Activated naive CD4-positive, alpha-beta T cell treated with anti-CD3 and anti-CD28 coated beads, Interleukin-2, amount 50 U/mL, for 72 hours (primary cell): ENCODE results near the gene TP73. TPM values are rescaled to one million over a fixed set of nuclear protein-coding genes. Genes with fewer than 3 reads are reported as not detected.

Source experiments
- ATAC-seq, 2 donors: fragments of 150-1000 bp; cut with Tn5 transposase; 2 replicates each; pipeline ENCODE4 v1.10.0; 2021; ENCODE audit warnings: mild to moderate bottlenecking in 2 of 2, moderate library complexity in 2 of 2
- DNase-seq, 2 donors: peaks; one replicate each; pipeline ENCODE4 v3.0.0; 2021 to 2022; ENCODE audit warnings: low spot score in 2 of 2
- H3K27ac Mint-ChIP-seq, 2 donors: one replicate each; pipeline ENCODE4 v1.8.0; 2022; ENCODE audit warnings: mild to moderate bottlenecking in 2 of 2, mixed read lengths in 2 of 2
- H3K36me3 Mint-ChIP-seq, 2 donors: one replicate each; pipeline ENCODE4 v1.8.0; 2022; ENCODE audit warnings: mixed read lengths in 2 of 2
- H3K9me3 Mint-ChIP-seq, 2 donors: one replicate each; pipeline ENCODE4 v1.8.0; 2022; ENCODE audit warnings: mixed read lengths in 2 of 2
- total RNA-seq, 2 donors: library from RNA; stranded (reverse); gene quantifications; one replicate each; pipeline ENCODE4 v1.2.3, GENCODE V29; 2022

Gene TP73
- total RNA-seq, 2 donors from 2014 or later = 0.30 to 0.39 TPM

DNA sequence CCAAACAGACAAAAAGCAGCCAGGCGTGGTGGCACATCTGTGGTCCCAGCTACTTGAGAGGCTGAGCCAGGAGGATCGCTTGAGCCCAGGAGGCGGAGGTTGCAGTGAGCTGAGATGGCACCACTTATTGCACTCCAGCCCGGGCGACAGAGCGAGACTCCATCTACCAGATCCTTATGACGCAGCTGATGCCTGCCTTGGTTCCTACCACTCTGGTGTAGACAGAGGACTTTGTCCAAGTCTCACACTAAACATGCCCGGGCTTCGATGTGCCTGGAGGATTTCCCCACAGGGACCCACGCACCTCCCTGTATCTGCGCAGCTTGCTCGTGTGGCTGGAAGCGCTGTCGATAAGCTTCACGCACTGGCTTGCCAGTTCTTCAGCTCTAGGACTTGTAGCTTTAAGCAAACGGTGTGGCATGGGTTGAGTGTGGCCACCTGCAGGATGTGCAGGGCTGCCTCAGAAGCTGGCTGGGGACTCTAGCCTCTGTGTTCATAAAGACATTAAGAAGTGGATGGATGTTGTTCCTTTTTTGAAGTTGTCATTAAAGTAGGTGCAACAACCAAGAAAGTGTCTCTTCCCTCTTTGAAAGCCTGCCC is 22.7 kb upstream of the TP73 start:
- Mint-ChIP-seq H3K9me3 (no peaks in the 10 kb centered on the region), H3K36me3 (peaks cover 0 to 5% of the 10 kb centered on the region in 2 donors), H3K27ac (peak overlapping the region; percentile 38 to 77)
- no peak for ATAC-seq
- no peak for DNase-seq

DNA sequence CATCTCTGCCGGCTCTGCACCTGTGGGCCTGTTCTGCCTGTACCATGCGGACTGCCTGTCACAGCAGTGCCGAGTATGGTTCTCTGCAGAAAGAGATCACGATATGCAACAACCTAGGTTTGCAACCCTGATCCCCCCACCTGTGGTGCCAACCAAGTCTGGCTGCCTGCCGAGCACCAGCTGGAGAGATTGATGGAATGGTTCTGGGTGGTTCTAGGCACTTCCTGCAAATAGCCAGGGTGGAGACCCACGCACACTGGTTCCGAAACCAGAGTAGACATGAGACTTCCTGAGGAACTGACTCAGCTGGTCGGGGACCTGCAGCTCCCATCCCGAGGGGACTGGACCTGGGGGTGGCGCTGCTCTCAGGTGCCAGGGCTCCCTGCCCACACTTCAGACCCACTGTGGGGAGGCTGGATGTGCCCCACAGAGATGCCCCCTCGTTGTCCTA is 22.1 kb upstream of the TP73 start:
- DNase-seq = no peak
- no peak for ATAC-seq
- Mint-ChIP-seq H3K27ac (peak overlapping the region; percentile 38 to 77), H3K36me3 (peaks cover 0 to 5% of the 10 kb centered on the region in 2 donors), H3K9me3 (no peaks in the 10 kb centered on the region)

DNA sequence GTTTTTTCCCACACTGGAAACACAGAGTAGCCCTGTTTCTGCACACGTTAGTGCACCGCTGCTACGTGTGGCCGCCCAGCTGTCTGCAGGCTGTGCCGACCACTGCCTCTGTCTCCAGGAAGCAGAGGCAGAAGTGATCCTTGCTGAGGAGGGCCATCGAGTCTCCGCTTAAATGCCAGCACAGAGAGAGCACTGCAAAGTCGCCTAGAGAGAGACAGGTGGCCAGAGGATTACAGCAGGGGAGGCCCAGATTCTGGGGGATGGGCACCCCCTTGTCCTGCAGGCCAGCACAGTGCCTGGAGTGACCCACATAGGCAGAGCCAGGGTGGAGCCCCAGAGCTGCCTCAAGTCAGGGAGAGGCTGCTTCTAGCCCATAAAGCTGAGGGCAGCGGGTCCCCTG is 21.4 kb upstream of the TP73 start:
- peaks cover 0 to 5% of the 10 kb centered on the region in 2 donors for H3K36me3 Mint-ChIP-seq
- H3K9me3 Mint-ChIP-seq = no peaks in the 10 kb centered on the region
- H3K27ac Mint-ChIP-seq = no peak overlapping the region
- DNase-seq = no peak
- ATAC-seq = no peak

DNA sequence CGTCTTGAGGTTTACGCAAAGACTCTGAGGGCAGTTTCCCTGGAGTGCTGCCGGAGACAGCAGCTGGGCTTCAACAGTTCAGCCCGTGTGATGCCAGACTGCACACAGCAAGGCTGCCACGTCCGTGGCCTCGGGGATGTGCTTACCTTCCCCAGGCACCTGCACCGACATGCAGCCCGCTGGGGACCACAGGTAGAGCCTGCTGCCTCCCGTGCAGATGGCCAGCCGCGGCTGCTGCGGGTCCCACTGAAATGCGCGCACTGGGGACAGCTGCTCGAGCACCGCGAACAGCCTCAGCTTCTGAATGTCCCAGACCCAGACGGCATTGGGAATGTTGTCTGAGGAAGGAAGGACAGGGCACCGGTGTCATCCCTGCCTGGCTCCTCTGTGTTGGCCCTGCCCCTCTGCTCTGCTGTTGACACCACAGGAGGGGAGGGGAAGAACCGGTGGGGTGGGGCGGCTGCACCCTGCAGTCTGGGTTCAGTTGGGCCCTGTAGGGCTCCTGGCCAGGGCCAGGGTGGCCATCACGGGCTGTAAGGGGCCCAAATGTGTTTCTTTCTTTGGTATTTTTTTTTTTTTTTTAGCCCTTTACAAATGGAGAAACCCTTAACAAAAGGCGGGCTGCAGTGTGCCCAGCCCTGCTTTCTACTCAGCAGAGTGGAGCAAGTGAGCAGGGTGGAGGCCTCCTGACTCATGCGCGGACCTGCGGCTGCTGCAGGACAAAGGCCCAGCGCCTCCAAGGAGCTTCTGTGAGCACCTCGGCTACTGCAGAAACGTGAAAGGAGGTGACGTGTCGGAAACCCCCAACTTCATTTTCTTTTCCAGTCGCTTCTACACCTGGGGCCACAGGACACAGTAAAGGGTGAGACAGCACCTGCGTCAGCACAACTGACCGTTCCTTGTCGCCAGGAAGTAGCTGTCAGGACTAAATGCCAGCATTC is 20.7 kb upstream of the TP73 start:
- ATAC-seq = no peak
- Mint-ChIP-seq H3K36me3 (peaks cover 0 to 9% of the 10 kb centered on the region in 2 donors), H3K9me3 (no peaks in the 10 kb centered on the region), H3K27ac (no peak overlapping the region)
- DNase-seq = no peak

DNA sequence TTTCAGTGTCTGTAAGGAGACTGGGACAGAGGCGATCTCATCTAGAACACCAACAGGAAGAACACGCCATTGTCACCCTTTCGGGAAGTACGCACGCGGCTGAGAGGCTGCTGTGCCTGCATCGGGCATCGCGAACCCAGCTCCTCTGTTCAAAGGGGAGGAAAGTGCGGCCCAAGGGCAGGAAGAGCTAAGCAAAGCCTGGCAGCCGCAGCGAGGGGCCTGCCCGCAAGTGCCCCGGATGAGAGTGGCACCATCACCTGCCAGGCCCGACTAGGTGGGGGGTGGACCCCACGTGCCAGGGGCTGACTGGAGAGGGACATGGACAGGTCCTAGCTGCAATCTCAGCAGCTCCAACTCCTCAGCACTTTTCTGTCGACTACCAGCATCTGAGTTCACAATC is 20.0 kb upstream of the TP73 start:
- DNase-seq = no peak
- no peak for ATAC-seq
- no peak overlapping the region for H3K27ac Mint-ChIP-seq
- H3K9me3 Mint-ChIP-seq = no peaks in the 10 kb centered on the region
- peaks cover 0 to 13% of the 10 kb centered on the region in 2 donors for H3K36me3 Mint-ChIP-seq

DNA sequence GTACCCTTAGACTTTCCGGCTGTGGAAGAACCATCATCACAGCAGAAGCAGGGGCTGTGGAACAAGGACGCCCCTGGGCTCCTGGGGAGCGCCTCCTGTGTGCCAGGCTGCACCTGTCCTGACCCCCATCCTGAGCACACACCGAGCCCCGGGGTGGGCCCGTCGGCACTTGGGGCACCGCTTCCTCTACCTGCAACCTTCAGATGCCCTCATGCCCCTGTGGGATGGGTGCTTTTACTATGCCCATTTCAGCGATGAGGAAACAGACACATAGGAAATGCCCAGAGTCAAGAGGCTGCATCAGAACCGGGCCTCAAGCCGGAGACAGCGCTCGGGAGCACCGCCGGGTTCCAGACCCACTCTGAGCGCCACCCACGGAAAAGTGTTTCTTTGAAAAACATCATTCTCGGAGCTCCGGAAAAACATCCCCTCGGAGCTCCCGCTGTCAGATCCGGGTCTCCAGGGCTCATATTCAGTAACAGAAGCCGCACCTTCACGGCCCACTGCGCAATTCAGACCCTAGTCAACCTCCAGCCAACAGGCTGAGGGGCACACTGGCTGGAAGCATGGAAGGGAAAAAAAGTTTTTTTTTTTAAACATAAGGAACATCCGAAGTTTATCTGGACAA is 19.5 kb upstream of the TP73 start:
- Mint-ChIP-seq H3K9me3 (no peaks in the 10 kb centered on the region), H3K27ac (no peak overlapping the region), H3K36me3 (peaks cover 0 to 13% of the 10 kb centered on the region in 2 donors)
- ATAC-seq (no peak), DNase-seq (no peak)

DNA sequence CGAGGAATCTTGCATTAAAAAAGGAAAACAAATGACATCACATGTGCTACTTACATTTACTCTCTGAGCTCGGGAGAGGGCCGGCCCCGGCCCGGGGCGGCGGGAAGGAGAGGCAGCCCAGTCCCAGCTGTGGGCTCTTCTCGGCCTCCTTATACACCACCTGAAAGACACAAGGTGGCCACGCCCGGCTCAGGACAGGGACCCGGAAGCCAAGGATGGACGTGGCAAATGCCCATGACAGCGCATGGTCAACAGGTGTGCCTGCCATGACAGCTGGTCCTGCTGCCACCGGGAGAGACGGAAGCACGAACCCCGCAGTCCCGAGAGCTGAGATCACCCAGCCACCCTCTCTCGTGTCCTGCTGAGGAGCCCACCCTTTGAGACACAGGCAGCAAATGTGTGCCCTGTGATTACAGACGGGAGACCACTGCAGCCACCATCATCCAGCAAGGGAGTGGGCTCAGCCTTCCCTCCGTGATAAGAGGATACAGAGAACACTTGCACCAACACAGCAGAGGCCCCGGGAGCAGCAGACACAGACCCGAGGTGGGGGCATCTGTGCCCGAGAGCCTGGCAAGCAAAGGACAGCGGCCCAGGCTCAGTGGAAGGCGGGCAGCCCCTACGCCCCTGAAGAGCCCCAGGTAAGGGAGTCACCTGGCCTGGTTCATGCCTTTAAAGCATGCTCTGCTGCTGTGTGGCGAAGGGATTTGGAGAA is 18.8 kb upstream of the TP73 start:
- H3K36me3 Mint-ChIP-seq = peaks cover 0 to 13% of the 10 kb centered on the region in 2 donors
- DNase-seq (no peak), ATAC-seq (no peak)
- no peaks in the 10 kb centered on the region for H3K9me3 Mint-ChIP-seq
- H3K27ac Mint-ChIP-seq = no peak overlapping the region

DNA sequence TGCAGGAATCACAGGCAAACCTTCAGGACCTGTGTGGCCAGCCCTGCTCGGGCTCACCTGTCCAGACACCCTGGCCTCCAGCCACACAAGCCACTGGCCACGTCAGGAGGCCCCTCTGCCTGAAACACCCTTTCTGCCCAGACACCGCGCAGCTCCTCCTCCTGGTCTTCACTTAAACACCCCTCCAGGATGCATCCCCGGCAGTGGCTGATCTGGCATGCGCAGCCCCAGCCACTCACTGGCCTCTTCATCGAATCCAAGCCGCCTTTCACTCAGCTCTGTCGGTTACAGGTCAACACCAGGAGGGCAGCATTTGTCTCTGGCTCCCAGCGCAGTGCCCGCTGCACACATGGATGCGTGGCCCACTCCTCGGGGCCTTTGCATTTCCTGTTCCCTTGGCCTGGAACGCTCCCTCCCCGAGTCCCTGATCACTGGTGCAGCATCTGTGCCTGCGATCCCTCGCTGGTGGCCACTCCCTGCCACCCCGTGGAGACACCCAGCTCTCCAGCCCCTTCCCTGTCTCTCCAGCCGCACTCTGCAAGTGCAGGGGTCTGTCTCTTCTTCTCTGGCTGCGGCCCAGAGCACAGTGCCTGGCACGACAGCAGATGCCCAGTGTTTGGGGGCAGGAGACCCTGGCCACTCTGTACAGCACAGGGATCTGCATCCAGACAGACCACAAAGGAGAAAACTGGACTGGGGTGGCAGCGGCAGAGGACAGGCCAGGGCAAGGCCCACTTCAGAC is 18.1 kb upstream of the TP73 start:
- ATAC-seq (no peak), DNase-seq (no peak)
- H3K36me3 Mint-ChIP-seq = peaks cover 0 to 13% of the 10 kb centered on the region in 2 donors
- H3K9me3 Mint-ChIP-seq = no peaks in the 10 kb centered on the region
- no peak overlapping the region for H3K27ac Mint-ChIP-seq

DNA sequence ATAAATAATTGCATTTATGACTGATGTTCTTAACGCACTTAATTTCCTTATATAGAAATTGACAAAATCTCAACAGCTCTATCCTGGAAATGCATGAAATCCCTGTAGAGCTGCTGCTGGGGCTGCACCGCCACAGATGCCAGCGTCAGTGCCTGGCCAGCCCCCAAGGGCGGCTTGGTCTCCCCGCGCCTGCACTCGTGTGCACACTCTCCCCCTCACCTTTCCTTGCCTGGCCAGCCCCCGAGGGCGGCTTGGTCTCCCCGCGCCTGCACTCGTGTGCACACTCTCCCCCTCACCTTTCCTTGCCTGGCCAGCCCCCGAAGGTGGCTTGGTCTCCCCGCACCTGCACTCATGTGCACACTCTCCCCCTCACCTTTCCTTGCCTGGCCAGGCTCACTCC is 16.2 kb upstream of the TP73 start:
- DNase-seq (no peak), ATAC-seq (no peak)
- Mint-ChIP-seq H3K27ac (no peak overlapping the region), H3K9me3 (no peaks in the 10 kb centered on the region), H3K36me3 (peaks cover 0 to 8% of the 10 kb centered on the region in 2 donors)

DNA sequence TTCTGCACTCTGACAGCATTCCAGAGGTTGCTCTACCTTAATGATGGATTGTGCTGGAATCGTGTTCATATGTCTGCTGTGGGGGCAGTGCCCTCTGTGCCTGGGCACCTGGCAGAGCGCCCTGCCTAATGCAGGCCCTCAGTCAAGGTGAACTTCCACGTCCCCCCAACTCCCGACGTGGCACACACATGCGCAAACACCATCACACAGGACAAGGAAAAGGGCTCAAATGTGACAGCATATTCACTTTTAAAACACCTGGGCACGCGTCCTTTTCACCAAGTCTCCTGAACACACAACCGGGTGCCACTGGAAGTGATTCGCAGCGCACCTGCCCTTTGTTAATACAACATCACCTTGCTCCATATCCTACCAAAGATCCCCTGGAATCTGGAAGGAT is 15.8 kb upstream of the TP73 start:
- H3K36me3 Mint-ChIP-seq = peaks cover 0 to 8% of the 10 kb centered on the region in 2 donors
- DNase-seq = no peak
- no peaks in the 10 kb centered on the region for H3K9me3 Mint-ChIP-seq
- no peak overlapping the region for H3K27ac Mint-ChIP-seq
- ATAC-seq = no peak

DNA sequence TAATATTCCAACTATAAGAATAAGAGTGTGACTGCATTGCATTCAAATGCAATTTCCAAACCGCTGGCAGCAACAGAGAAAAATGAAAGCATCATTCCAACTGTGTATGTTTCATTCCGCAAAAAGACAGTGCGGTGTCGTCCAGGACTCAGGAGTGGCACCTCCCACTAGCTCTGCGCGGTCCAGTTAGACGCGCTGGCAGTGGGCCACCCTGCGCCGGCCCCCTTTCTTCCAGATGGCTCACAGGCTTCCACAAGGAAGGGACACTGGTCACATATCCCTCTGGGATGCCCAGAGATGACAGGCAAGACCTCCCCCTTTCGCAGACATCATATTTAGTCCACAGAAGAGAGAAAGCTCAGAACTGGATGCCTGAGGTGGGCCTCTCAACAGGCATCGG is 14.3 kb upstream of the TP73 start:
- ATAC-seq = no peak
- H3K27ac Mint-ChIP-seq = no peak overlapping the region
- H3K36me3 Mint-ChIP-seq = peaks cover 0 to 8% of the 10 kb centered on the region in 2 donors
- no peaks in the 10 kb centered on the region for H3K9me3 Mint-ChIP-seq
- DNase-seq = no peak

DNA sequence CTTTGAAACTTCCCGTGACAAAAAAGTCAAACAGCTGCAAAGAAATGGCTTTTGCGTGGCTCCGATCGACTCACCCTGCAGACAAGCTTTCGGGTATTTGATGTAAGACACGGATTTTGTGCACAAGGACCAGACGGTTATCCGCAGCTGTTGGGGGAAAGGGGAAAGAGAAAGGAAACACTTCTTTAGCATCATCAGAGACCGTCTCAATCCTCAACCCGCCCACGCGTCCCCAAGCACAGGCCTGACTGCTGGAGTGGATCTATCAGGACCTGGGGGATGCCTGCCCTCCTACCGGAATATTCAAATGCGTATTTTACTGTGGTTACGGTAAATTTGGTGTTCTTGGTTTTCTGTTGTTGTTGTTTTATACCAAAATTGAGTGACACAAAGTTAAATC is 13.6 kb upstream of the TP73 start:
- Mint-ChIP-seq H3K36me3 (peaks cover 0 to 8% of the 10 kb centered on the region in 2 donors), H3K9me3 (no peaks in the 10 kb centered on the region), H3K27ac (no peak overlapping the region)
- ATAC-seq (no peak), DNase-seq (no peak)

DNA sequence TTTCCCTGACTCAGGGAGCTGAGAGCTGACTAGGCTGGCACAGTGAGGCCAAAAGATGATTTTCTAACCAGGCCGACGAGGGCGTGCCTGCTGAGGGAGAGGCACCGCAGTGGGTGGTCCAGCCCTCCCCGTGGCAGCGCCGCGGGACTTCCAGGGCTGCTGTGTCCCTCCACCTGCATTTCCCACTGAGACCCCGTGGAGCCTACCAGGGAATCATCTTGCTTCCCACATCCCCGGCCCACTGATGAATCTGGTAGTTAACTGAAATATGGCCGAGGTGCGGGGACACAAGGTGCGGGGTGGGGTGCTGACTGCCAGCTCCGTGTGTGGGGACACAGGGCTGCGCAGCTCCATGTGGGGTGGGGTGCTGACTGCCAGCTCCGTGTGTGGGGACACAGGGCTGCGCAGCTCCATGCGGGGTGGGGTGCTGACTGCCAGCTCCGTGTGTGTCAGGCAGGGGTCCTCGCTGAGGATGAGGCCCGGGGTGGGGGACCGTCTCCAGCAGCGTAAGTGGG is 12.9 kb upstream of the TP73 start:
- DNase-seq = no peak
- ATAC-seq = no peak
- Mint-ChIP-seq H3K27ac (no peak overlapping the region), H3K36me3 (peaks cover 0 to 8% of the 10 kb centered on the region in 2 donors), H3K9me3 (no peaks in the 10 kb centered on the region)

DNA sequence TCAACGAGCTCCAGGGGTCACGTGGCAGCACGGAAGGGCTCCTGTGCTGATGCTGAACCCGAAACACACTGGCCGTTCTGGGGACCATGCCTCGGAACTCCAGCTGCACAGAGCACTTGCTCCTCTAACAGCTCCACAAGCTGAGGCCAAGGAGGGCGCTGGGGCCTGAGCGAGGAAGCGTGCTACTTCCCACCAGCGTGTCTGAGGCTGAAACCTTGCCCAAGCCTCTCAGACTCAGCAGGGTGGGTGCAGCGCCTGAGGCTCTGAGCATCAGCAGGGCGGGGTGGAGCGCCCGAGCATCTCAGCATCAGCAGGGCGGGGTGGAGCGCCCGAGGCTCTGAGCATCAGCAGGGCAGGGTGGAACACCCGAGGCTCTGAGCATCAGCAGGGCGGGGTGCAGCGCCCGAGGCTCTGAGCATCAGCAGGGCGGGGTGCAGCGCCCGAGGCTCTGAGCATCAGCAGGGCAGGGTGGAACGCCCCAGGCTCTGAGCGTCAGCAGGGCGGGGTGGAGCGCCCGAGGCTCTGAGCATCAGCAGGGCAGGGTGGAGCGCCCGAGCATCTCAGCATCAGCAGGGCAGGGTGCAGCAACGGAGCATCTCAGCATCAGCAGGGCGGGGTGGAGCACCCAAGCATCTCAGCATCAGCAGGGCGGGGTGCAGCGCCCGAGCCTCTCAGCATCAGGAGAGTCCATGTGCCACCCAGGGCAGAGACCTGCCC is 12.0 kb upstream of the TP73 start:
- ATAC-seq = no peak

DNA sequence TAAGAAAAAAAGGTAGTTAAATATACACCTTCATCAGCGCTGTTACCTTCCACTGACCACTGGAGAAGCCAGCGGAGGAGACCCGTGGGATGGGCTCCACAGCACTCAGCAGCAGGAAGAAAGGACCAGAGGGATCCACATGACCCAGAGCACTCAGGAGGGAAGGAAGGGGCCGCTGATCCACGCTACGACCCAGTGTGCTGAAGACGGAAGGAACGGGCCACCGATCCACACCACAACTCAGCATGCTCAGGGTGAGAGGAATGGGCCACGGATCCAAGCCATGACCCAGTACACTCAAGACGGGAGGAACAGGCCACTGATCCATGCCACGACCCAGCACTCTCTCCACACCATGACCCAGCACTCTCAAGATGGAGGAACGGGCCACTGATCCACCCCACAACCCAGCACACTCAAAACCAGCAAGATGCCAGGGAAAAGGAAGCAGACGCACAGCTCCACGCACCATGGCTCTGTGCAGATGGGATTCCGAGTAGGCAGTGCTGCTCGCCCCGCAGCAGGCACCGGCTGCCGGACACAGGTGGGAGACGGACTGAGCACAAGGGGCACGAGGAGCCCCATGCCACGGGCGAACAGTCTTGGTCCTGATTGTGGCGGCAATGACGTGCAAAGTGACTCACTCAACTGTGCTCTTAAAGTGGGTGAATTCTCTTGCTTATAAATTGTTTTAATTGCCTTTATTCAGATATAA is 11.1 kb upstream of the TP73 start:
- Mint-ChIP-seq H3K36me3 (peaks cover 0 to 8% of the 10 kb centered on the region in 2 donors), H3K9me3 (no peaks in the 10 kb centered on the region), H3K27ac (peak overlapping the region in 1 of 2 donors; percentile 50)
- DNase-seq = no peak
- no peak for ATAC-seq

More for the DNA sequence above, 12.0 kb upstream of the TP73 start:
- H3K9me3 Mint-ChIP-seq = no peaks in the 10 kb centered on the region
- no peak for DNase-seq
- H3K36me3 Mint-ChIP-seq = peaks cover 0 to 8% of the 10 kb centered on the region in 2 donors
- H3K27ac Mint-ChIP-seq = no peak overlapping the region
